Effector CD8-positive, alpha-beta T cell (primary cell): ENCODE results near the gene ATXN7.

Experiments used
- DNase-seq: peaks from one replicate; lab custom pipeline; 2025; lab: John Stamatoyannopoulos, UW

Gene ATXN7

GRCh38 chr3:63864008-63864964 is 619 bp downstream of the ATXN7 start:
- peak; percentile 40 for DNase-seq

GRCh38 chr3:63864965-63865327 is 1.3 kb downstream of the ATXN7 start:
- no peak for DNase-seq

GRCh38 chr3:63867225-63867624 is 3.6 kb downstream of the ATXN7 start:
- DNase-seq: no peak

- DNase-seq: no peak
Observed at GRCh38 chr3:63869940-63870614, 6.4 kb downstream of the ATXN7 start.

GRCh38 chr3:63870615-63871005 is 6.9 kb downstream of the ATXN7 start:
- DNase-seq: no peak

- DNase-seq: no peak
Observed at GRCh38 chr3:63872135-63872924, 8.7 kb downstream of the ATXN7 start.

- no peak for DNase-seq
Observed at GRCh38 chr3:63874769-63875168, 11.1 kb downstream of the ATXN7 start.

GRCh38 chr3:63875510-63875909 is 11.8 kb downstream of the ATXN7 start:
- no peak for DNase-seq

GRCh38 chr3:63876260-63876659 is 12.6 kb downstream of the ATXN7 start:
- no peak for DNase-seq

- no peak for DNase-seq
Observed at GRCh38 chr3:63877737-63878393, 14.2 kb downstream of the ATXN7 start.

- DNase-seq: no peak
Observed at GRCh38 chr3:63878394-63879060, 14.9 kb downstream of the ATXN7 start.

- no peak for DNase-seq
Observed at GRCh38 chr3:63880653-63881052, 17.0 kb downstream of the ATXN7 start.

GRCh38 chr3:63886858-63887257 is 23.2 kb downstream of the ATXN7 start:
- DNase-seq: no peak

- DNase-seq: no peak
Observed at GRCh38 chr3:63891518-63891917, 27.9 kb downstream of the ATXN7 start.

GRCh38 chr3:63892773-63893352 is 29.2 kb downstream of the ATXN7 start:
- DNase-seq: no peak

- no peak for DNase-seq
Observed at GRCh38 chr3:63895422-63896189, 31.9 kb downstream of the ATXN7 start.

- DNase-seq: no peak
Observed at GRCh38 chr3:63896332-63897030, 32.8 kb downstream of the ATXN7 start.

GRCh38 chr3:63900010-63900409 is 36.3 kb downstream of the ATXN7 start:
- DNase-seq: no peak

GRCh38 chr3:63900459-63900858 is 36.8 kb downstream of the ATXN7 start:
- DNase-seq: no peak
